HG03108 (cell line): ENCODE measurements around the gene MYF5.
"Not testable (repeated sequence)": the region's sequence is repeated elsewhere in the genome, so short reads cannot be mapped to it uniquely, and the experiment has no call there.

Experiments used
- ATAC-seq: cut with Tn5 transposase; IDR thresholded peaks from one replicate; pipeline ENCODE4 v1.9.1; 2021; ENCODE audit warnings: moderate library complexity; ENCODE audit not compliant: unreplicated experiment

Gene MYF5

DNA sequence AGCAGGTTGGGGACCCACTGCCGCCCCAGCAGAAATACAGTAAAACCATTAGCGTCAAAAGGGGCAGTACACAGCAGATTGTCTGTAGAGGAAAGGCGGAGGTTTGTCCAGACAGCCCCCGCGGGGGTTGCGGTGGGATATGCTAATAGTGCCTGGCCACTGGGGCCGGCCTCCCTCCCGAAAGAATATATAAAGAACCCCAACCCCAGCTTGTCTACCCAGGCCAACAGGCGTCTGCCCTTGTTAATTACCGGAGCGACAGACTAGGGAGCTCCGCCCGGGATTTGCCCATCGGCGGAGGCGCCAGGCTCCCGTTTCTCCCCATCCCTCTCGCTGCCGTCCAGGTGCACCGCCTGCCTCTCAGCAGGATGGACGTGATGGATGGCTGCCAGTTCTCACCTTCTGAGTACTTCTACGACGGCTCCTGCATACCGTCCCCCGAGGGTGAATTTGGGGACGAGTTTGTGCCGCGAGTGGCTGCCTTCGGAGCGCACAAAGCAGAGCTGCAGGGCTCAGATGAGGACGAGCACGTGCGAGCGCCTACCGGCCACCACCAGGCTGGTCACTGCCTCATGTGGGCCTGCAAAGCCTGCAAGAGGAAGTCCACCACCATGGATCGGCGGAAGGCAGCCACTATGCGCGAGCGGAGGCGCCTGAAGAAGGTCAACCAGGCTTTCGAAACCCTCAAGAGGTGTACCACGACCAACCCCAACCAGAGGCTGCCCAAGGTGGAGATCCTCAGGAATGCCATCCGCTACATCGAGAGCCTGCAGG lies at the start of gene MYF5:
Gene MYF5 (plus strand): TSS at position 217 of the 774 bp plus-strand sequence. CDS start 152 bp downstream, at position 369.
- ATAC-seq = no peak

DNA sequence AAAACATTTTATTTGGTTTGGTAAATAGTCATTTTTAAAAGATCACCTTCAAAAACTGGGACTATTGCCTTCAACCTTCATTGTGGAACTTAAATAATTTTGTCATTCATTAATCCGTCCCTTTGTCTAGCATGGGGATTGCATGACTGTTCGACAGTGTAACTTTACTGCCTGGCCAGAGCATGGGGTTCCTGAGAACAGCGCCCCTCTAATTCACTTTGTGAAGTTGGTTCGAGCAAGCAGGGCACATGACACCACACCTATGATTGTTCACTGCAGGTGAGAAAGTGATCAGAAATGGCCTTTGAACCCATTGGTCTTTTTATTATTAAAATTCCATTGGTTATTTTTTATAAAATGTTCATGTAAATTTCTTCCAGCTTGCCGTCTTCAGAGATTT lies 46.5 kb upstream of the MYF5 start:
- ATAC-seq = no peak

DNA sequence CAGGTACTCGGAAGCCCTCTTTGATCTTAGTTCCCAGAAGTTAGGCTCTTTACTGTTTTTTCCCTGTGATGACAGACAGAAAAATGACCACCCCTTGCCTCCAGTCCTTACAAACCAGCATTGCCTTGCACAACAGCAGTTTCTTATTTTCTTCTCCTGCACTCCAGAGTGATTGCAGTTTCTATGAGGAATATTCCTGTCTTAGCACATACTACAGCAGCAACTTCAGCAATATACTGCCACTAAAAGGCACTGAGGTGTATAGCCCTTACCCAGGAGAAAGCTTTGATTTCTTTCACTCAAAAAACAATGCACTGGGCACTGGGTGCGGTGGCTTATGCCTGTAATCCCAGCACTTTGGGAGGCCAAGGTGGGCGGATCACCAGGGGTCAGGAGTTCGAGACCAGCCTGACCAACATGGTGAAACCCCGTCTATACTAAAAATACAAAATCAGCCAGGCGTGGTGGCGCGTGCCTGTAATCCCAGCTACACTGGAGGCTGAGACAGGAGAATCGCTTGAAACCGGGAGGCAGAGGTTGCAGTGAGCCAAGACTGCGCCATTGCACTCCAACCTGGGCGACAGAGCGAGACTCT lies 40.6 kb upstream of the MYF5 start:
- not testable (repeated sequence) for ATAC-seq

DNA sequence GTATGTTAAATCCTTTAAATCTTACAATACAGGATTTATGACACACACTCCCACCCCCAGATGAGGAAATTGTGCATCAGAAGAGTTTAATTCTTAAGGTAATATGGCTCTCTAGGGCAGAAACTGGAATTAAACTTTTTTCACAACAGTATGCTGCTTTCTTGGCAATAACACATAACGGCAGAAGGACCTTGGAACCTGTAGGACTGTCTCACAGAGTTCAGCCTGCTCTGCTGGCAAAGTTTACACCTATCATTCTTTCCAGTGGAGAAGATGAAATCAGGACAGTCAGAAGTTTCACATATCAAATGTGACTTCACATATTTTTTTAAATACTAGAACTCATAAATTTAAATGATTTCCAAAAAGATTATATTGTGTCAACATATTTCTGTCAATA lies 39.9 kb upstream of the MYF5 start:
- ATAC-seq = no peak

DNA sequence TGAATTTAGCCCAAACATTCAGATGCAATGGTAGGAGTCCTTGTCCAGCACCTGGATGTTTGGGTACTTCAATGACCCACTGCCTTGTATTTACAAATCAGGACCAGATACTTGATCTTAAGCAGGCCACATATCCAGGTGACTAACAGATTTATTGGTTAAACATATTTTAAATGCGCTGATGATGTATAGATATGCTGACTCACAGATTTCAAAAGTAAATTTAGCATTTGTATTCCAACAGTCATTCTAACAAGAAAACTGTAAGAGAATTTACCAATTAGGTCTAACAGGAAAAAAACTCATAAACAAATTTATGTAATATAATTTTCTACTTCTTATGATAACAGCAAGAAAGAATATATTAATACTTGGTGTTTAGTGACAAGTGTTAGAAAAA lies 38.7 kb upstream of the MYF5 start:
- ATAC-seq = no peak

DNA sequence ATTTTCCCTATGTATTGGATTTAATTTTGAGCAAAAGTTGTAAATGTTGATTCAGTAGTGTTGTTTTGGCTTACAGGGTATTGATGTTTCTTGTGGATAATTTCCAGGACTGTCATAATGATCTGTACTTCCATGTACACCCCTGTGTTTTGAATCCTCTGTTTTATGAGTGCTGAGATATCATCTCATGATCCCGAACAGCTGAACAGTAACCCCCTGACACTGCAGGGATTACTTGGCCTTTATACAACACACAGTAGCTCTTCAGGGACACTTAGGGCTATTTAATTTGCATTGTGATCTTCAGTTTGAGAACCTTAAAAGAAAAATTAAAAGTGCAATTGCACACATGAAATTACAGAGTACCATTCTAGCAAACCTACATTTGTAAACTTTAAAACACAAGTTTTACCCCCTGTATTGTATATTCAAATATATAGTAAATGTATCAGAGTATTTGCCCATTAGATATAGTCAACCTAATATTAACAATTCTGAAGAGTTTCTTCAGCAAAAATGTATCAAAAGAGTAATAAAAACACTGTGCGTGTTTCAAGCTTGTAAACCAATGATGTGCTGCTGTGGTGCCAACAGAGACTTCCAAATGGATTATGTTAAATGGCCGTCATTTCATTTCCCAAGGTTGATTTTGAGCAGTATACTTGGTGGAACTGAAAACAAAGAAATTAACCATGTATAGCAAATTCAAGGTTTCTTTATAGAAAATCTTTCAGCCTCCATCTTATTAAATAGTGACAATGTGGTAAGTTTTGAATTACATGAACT lies 37.2 kb upstream of the MYF5 start:
- no peak for ATAC-seq

DNA sequence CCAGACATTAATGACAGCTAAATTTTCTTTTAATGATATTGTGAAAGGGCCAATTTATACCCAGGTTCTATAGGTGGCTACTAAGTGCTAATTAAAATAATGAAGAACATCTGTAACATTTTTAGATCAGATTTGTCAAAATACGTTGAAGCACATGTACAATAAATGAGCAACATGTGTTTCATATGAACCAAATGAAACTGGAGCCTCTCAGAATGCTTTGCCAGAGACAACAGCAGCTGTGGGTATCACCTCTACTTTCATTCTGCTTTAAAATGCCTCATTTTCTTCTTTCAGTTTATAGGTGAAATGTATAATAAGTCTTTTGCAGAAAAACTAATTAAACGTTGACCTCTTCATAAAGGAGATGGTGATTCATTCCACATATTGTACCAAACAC lies 35.4 kb upstream of the MYF5 start:
- ATAC-seq = no peak

DNA sequence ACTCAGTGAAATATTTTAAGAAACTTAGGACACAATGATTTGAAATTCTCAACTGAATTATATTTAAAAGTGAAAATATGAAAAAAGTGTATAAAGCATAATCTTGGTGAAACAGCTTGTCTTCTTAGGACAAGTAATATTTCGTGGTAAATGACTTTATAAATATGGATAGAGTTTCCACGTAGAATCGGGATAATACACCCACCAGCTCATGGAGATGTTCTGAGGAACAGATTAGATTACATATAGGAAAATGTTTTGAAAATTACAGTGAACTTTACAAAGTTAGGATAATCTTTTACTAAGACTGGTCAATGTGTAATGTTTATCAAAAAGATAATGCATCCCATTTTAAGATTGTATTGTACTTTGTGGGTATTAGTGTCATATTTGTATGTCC lies 34.9 kb upstream of the MYF5 start:
- ATAC-seq = no peak

DNA sequence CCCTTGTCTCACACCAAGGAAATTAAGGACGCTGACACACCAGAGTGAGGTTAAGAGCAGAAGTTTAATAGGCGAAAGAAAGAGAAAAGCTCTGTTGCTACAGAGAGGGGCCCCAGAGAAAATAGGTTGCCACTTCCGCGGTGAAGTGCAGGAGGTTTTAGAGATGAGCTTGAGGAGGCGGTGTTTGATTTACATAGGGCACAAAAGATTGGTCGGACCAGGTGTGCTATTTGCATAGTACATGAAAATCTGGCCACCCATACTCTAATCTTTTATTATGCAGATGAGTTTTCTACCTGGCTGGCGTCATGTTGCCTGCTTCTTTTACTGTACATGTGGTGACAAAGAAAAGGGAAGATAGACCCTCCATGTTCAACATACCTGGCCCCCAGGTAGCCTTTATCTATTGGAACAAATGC lies 32.6 kb upstream of the MYF5 start:
- no peak for ATAC-seq

DNA sequence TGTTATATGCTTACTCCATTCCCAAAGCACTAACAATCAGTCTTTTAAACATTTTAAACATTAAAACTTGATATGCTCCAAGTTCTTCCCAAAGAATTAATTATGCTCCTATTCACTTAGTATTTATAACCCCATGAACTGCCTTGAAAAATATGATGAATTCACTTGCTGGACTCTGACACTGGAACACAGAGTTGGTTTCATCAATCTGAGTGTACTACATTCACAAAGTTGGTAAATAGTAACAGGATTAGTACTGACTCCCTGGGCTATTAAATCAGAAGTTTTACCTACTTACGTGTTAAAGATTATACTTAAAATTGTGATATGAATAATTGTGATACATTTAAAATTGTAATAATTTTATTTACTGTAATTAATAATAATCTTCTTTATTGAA lies 26.6 kb upstream of the MYF5 start:
- ATAC-seq = no peak

DNA sequence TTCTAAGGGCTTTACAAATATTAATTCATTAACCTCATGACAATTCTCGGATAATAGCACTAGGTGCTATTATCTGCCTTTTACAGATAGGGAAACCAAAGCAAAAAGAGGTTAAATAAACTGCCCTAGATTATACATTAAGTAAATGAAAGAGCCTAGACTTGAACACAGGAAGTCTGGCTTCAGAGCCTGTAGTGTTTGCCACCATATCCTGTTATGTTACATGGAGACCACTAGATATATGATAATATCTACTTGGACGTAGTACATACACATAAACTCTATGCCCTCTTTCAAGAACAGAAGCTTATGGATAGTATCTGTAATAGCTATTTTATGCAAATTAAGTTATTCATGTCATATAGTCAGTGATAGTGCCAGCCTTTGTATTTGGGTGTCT lies 26.2 kb upstream of the MYF5 start:
- no peak for ATAC-seq

DNA sequence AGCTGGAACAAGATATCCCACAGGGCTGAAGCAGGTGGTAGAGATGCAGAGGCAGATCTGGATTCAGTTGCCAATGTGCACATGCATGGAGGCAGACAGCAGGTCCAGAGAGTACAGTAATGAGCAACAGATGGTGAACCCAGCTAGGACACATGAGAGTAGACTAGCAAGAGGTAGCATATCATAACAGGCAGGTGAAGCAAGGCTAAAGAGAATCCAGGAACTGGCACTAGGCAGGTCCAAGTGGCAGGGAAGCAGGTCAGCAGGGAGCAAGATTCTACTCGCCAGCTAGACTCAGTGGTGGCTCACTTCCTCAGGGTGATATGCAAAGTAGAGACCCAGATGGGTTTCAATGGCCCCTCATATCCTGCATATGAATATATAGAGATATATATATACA lies 24.6 kb upstream of the MYF5 start:
- no peak for ATAC-seq

DNA sequence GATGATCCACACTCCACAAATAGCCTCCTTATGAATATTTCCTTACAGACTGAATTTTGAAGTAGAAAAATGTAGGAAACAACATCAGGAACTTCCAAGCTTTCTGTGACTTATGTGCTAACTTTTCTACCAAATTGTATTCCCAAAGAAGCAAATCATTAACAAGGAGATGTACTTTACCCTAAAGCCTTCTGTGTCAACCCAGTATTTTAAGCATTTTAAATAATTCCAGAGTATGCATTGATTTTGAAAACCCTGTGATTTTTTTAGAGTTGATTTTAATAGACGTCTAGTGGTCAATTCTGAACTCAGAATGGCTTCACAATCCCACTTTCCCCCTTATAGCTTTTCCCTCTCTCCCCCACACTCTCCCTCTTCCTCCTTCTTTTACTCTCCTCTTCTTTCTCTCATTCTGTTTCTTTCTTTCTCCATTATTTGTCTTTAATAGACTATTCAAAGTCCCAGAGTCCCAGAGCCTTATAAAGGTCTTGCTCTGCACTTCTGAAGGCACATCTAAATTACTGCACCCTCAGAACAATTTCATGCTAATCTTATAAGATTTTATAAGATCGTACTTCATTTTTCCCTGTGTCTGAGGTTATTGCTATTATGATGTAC lies 19.3 kb upstream of the MYF5 start:
- ATAC-seq = no peak

DNA sequence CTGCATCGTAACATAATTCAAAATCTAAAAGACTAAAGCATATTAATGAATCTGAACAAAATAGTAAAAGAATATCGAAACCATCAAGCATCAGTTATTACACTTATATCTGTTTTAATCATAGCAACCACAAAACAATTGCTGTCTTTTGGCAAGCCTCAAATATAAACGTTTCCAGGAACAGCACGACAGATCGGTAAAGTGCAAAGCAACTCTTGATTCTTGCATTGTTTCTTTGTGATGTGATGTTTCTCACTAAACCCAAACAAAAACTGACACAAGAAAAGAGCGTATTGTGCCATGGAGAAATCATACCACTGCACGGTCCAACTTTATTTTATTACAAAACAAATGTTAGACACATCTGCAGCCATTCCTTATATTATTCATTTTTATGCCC lies 18.5 kb upstream of the MYF5 start:
- ATAC-seq = no peak

DNA sequence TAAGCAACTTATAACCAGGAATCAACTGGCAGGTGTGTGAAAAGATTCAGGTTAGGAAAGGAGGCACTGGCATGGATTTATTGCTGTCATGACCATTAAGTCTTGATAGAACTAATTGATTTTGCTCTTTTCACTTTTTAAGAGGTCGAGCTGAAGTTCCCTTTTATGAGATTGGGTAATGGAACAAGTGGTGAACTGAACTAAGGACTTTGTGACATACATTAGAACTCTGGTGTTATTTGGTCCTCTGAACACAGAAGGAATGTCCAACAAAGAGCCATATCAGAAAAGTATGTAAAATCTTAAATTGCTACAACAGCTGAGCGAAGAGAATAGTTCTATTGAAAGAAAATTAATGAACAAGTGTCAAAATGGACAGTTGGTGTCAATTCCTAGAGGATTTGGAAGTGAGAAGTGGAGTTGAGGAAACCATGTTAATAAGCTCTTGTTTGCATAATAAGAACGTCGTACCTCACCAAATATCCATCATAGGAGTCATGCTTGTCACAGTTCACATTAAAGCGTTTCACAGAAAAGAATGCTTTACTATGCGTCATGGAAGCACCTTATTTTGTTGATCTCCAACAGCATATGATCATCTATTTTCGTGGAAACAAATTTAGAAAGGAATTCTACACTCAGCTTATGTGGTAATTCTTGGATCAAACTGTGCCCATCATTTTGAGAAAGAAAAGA lies 17.7 kb upstream of the MYF5 start:
- no peak for ATAC-seq

DNA sequence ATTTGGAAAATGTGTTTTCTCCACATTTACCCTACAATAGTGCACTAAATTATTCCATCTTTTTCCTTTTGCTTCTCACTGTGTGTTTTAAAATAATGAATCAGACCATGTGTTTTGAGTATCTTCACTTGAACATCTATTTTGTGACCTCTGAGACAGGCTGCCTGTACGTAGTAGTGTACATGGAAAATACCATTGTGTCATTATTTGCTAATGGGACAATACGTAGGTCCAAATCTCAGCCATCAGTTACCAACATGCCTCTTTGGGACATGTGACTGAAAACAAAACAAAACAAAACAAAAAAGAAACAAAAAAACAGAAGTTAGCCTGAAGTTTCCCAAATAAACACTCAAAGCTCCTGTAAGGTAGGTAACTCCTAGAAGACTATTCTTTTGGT lies 16.4 kb upstream of the MYF5 start:
- ATAC-seq = no peak

DNA sequence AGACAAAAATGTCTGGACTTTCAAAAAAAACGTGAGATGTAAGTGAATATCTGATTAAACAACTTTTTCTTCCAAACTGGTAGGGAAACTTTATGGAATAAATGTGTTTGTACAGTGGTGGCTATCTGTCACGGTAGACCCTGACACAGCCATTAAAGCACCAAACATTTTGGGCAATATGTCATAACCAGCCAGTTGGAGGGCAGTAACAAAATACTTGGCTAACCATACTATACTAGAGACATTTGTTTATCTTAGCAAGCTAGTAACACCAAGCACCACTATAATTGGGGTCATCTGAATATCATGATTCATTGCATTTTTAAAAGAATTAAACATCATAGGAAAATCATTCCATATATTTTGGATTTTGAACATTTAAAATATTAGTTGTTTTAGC lies 15.3 kb upstream of the MYF5 start:
- no peak for ATAC-seq

DNA sequence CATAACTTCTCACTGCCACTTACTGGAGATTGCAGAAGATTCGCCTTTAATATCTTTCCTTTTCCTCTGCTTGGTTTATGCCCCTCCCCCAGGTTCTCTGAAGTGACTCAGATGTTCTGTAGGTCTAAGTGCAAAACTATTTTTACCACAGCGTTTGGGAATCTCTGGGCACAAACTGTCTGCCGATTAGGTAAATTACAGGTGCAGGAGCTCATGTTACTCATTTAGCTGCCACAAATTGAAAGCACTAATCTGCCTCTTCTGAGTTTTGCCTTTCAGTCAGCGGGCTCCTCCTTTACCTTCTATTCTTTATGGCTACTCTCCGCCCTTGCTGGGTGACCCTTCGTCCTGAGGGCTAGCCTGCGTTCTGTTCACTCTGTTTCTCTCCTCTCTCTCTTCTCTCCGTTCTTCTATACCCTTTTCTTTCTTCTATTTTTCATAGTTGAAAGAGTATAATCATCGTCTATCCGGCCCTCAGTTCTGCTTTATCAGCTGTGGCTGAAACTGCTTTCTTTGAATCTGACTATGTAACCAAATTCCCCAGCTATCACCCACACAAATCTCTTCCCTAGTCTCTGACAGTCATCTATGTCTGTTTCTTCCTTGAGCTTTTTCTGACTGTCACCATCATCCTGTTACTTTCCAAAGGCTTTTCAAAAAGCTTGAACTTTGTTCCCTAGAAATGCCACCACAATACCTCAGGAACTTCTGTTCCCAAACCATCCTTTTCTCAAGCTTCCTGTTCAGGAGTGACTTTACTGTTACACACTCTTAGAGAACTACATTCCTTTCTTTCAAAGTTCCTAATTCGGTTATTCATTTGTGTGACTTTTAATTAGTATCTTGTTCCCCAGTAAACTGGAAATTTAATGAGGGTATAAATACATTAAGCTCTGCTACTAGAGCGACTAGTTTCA lies 13.6 kb upstream of the MYF5 start:
- ATAC-seq = peak; percentile 61

DNA sequence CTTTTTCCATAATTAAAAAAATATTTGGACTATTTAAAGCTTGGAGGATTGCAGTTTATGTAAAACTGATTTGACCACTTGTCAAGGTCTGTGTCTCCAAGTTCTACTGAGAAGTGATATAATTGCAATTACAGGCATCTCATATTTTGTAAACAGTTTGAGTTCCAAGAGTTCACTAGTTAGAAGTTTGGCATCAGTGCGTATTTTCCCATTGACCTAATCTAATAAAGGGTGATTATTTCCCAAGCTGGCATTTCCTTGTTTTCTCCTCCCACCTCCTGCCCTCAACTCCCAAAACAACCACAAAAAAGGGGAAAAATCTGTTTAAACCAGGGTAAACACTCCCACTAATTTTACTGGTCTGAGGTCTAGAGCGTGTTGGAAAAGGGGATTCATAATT lies 12.3 kb upstream of the MYF5 start:
- no peak for ATAC-seq
